ENCODE measurements around the gene TCFL5. TPM values are rescaled to one million over a fixed set of nuclear protein-coding genes. Genes with fewer than 3 reads are reported as not detected.
A peak's percentile ranks its signal among the peaks of the same experiment; 100 is the strongest.

Gene TCFL5
- total RNA-seq, 6 donors from 2014 or later = 2.1 to 9.6 (median 7.1) TPM

DNA sequence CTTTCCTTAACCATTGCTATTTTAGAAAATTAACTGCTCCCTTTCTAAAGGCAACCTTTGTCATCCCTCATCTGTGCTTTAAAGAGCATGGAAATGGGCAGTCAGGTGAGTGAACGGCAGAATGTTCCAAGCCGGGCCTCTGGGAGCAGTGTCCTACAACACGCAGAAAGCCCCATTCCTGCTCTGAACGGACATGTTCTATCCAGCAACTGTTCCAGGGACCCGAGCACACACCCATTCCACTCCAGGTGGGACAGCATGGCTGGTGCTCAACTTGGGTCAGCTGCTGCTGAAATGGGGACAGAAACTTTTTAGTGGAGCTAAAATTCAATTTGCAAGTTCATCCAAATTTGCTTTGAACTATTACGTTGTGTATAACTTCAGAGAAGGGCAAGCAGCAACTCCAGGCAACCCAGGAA is 38.0 kb upstream of the TCFL5 start:
- ATAC-seq (ENCODE audit: low FRiP score in 2 of 2) (peak in 1 of 2 donors; percentile 34), DNase-seq (no peak)
- H3K4me3 ChIP-seq = no peak overlapping the region
- peak overlapping the region in 1 of 4 donors; percentile 41 for H3K27ac ChIP-seq
- WGBS, 2 donors = 10 to 19% methylated on average over 5 to 6 of the region's 6 CpGs
- TF ChIP-seq POLR2A (IDR thresholded peaks at IDR 0.05) = no peak
- no peak for TF ChIP-seq POLR2AphosphoS5 (IDR thresholded peaks at IDR 0.05)
- TF ChIP-seq EP300 (IDR thresholded peaks at IDR 0.05) = no peak
- TF ChIP-seq, protein P1, sequence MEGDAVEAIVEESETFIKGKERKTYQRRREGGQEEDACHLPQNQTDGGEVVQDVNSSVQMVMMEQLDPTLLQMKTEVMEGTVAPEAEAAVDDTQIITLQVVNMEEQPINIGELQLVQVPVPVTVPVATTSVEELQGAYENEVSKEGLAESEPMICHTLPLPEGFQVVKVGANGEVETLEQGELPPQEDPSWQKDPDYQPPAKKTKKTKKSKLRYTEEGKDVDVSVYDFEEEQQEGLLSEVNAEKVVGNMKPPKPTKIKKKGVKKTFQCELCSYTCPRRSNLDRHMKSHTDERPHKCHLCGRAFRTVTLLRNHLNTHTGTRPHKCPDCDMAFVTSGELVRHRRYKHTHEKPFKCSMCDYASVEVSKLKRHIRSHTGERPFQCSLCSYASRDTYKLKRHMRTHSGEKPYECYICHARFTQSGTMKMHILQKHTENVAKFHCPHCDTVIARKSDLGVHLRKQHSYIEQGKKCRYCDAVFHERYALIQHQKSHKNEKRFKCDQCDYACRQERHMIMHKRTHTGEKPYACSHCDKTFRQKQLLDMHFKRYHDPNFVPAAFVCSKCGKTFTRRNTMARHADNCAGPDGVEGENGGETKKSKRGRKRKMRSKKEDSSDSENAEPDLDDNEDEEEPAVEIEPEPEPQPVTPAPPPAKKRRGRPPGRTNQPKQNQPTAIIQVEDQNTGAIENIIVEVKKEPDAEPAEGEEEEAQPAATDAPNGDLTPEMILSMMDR (IDR thresholded peaks at IDR 0.05) = no peak
- no peaks in the 10 kb centered on the region for H3K27me3 ChIP-seq
- H3K9me3 ChIP-seq = no peaks in the 10 kb centered on the region
- H3K36me3 ChIP-seq = peaks cover 9 to 59% (median 48%) of the 10 kb centered on the region in 4 donors
- H3K4me1 ChIP-seq = peaks cover 12 to 22% (median 19%) of the 10 kb centered on the region in 4 donors

DNA sequence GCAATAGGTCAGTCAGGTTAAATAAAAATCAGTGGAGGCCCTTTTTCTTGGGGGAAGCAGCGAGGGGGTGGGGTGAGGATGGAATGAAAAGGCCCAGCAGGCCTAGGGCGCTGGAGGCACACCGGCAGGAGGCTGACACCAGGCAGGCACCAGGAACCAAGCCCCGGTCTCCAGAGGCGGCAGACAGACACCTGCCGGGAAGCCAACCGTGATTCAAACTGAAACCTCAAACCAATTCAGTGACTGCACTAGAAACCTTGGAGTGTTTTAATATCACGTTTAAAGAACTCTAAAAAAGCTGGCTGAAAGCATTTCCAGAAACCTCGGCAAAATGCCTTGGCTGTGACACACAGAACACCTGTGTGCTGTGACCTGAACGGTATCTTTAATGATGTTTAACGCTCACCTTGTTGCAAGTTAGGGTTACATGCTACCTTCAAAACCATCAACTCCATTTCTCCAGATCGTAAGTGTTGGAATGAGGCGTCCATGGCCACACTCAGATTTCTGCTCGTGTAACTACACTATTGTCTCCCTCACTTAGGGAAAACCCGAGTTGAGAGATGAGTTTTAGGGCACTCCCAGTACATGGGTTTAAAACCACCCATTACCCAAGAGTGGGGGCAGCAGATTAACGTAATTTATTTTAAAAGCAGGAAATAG is 37.5 kb upstream of the TCFL5 start:
- Histone ChIP-seq H3K4me1 (peaks cover 12 to 22% (median 19%) of the 10 kb centered on the region in 4 donors), H3K4me3 (no peak overlapping the region), H3K36me3 (peaks cover 10 to 59% (median 49%) of the 10 kb centered on the region in 4 donors), H3K27ac (no peak overlapping the region), H3K9me3 (no peaks in the 10 kb centered on the region), H3K27me3 (no peaks in the 10 kb centered on the region)
- 27 to 43% methylated on average over 14 to 16 of the region's 16 CpGs for WGBS, 2 donors
- no peak for DNase-seq
- no peak for ATAC-seq (ENCODE audit: low FRiP score in 2 of 2)
- no peak for TF ChIP-seq POLR2AphosphoS5 (IDR thresholded peaks at IDR 0.05)
- no peak for TF ChIP-seq POLR2A (IDR thresholded peaks at IDR 0.05)

DNA sequence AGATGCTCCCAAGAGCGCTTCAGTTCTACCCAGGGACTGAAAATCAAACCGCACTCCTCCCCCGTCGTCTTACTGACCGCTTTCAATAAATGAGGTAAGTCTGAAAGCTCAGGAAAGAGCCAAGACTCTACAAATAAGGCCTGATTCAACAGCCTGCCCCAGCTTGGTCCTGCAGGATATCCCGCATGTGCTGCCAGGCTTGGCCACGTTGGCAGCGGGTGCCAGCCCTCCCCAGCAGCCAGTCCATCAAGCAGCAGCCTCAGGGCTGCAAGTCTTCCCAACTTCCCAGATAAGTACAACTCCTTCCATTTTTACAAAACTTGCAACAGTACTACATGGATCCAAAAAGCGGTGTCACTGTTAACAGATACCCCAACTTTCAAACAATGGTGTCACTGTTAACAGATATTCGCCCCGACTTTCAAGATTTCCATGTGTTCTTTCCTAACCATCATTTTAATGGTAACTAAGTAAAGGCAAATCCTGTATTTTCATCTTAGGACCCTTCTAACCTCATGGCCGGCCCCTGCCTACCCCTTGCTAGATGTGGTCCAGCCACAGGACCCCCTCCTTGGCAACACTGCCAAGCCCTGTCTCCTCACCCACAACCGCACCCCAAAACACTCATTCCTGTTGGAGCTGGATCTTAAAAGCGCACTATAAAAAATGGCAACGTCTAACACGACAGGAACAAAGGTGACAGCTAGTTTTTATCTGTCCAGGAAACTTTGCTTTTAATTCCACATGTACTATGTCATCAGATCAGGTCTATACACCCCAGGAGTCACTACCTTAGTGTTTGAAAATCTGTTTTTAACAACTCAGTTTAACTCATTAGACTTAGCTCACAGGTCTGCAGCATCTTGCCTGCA is 36.7 kb upstream of the TCFL5 start:
- Histone ChIP-seq H3K27me3 (no peaks in the 10 kb centered on the region), H3K4me1 (peaks cover 12 to 22% (median 19%) of the 10 kb centered on the region in 4 donors), H3K4me3 (no peak overlapping the region), H3K27ac (no peak overlapping the region), H3K36me3 (peaks cover 15 to 59% (median 49%) of the 10 kb centered on the region in 4 donors), H3K9me3 (no peaks in the 10 kb centered on the region)
- WGBS, 2 donors = 83% methylated on average over 16 of the region's 16 CpGs
- DNase-seq = no peak
- ATAC-seq (ENCODE audit: low FRiP score in 2 of 2) = no peak
- TF ChIP-seq POLR2A (IDR thresholded peaks at IDR 0.05) = no peak
- no peak for TF ChIP-seq EP300 (IDR thresholded peaks at IDR 0.05)
- TF ChIP-seq, protein P1 (IDR thresholded peaks at IDR 0.05) = no peak
- no peak for TF ChIP-seq POLR2AphosphoS5 (IDR thresholded peaks at IDR 0.05)

DNA sequence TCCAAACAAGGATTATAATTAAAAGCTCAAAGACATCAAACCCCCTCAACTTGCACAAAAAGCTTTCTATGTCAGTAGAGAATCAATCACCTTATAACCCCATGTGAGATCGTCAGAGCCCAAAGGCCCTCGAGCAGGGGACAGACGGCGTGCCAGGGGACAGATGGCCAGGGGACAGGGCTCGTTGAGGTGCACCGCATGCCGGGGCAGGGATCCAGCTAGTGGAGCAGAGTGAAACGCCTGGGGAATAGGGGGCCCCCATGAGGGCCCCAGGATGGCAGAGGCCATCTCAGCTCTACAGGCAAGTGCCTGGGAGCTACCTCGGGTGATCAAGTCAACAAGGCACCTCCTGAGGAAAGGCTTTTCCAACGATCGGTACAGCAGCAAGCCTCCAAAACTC is 36.0 kb upstream of the TCFL5 start:
- H3K36me3 ChIP-seq = peaks cover 20 to 59% (median 50%) of the 10 kb centered on the region in 4 donors

More for the DNA sequence above, 36.0 kb upstream of the TCFL5 start:
- no peak for ATAC-seq (ENCODE audit: low FRiP score in 2 of 2)
- WGBS, 2 donors = 75 to 77% methylated on average over 10 to 11 of the region's 11 CpGs
- Histone ChIP-seq H3K9me3 (no peaks in the 10 kb centered on the region), H3K4me3 (no peak overlapping the region), H3K27ac (no peak overlapping the region), H3K27me3 (no peaks in the 10 kb centered on the region), H3K4me1 (peaks cover 12 to 22% (median 19%) of the 10 kb centered on the region in 4 donors)
- no peak for DNase-seq
- TF ChIP-seq, protein P1 (IDR thresholded peaks at IDR 0.05) = no peak
- no peak for TF ChIP-seq POLR2AphosphoS5 (IDR thresholded peaks at IDR 0.05)
- TF ChIP-seq EP300 (IDR thresholded peaks at IDR 0.05) = no peak
- no peak for TF ChIP-seq POLR2A (IDR thresholded peaks at IDR 0.05)
